ENCODE results near the gene LBX2.

Gene LBX2, protein sequence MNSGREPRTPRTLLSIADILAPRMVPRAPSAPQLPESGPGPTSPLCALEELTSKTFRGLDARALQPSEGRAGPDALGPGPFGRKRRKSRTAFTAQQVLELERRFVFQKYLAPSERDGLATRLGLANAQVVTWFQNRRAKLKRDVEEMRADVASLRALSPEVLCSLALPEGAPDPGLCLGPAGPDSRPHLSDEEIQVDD

DNA sequence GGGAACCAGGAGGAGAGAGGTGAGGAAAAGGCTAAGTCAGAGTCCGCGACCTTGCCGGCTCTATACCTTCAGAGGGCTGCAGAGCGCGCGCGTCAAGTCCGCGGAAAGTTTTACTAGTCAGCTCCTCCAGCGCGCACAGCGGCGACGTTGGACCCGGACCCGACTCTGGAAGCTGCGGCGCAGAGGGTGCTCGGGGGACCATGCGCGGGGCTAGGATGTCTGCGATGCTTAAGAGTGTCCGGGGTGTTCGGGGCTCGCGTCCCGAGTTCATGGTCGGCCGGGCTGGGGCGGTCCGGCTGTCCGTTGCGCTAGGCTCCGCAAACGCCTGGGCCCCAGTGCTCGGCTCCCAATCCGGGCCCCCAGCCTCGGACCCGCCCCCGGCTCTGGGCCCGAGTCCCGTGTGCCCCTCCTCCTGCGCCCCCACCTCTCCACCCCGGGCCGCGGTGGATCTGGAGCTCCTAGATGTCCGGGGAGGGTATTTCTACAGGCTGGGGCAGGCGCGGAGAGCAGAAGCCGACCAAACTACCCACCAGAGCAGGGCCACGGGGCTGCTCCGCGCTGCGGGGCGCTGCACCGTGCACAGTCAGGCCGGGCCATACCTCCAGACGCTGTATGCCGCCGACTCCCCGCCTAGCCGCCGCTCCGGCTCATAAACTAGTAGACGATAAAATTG, at the start of gene LBX2:
TSS of gene LBX2 (minus strand) at position 337 of the 673 bp plus-strand sequence. CDS start at position 271, 66 bp downstream.
- peaks cover 3% of the 10 kb centered on the region for H3K36me3 Mint-ChIP-seq (ENCODE audit: low read depth)
- H3K27ac Mint-ChIP-seq: no peak within 1 kb of the TSS
- peaks cover 45% of the 10 kb centered on the region for H3K4me1 Mint-ChIP-seq
- peak; percentile 56 for DNase-seq
- ATAC-seq: peak; percentile 33
- H3K9me3 Mint-ChIP-seq: no peaks in the 10 kb centered on the region
- H3K4me3 Mint-ChIP-seq: peak within 1 kb of the TSS; percentile 77
- peaks cover 58% of the 10 kb centered on the region for H3K27me3 Mint-ChIP-seq

DNA sequence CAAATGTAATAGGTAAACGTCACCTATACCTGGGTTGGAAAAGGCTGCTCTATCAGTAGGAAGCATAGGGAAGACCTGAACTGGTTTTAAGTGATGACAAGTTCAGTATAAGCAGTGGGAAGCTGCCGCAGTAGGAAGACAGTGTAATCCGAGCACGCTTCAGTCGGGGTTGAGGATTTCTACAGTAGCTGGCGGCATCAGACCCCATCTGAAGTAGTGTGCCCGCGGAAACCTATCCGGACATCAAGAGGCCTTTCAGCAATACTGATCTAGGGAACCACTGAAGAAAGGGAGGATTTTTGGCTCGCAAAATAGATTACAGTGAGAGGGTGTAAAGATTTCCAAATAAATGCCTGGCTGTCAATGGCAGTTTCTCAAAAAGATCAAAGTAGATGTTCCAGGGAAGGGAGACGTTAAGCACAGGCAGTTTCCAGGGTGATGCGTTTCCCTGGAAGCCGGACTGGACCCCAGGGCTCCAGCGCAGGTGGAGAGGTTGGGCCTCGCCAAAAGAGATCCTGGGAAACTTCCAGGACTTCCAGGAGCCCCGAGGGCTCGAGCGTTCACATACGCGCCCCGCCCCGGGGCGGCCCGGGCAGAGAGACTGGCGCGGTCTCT, 49.0 kb upstream of the LBX2 start:
- DNase-seq (no peak), ATAC-seq (no peak)

DNA sequence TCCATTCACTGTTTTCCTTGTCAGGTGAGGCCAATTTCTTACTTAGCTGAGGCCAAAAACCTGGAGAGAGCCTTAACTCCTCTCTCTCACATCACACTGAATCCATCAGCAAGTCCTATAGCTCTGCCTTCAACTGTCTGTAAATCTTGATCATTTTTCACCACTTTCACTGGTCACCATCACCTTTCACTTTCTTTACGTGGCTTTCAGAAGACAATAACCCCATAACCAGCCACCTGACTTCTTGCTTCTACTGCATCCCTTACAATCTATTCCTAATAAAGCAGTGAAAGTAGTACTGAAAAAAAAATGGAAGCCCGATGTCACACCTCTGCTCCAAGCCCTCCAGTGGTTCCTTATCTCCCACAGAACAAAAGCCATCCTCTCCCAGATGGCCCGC, 46.6 kb upstream of the LBX2 start:
- DNase-seq (no peak), ATAC-seq (no peak)
- Mint-ChIP-seq H3K27me3 (peaks cover 43% of the 10 kb centered on the region), H3K4me1 (peaks cover 9% of the 10 kb centered on the region), H3K27ac (no peak overlapping the region), H3K4me3 (no peak overlapping the region), H3K9me3 (no peaks in the 10 kb centered on the region), H3K36me3 (ENCODE audit: low read depth) (peaks cover 1% of the 10 kb centered on the region)

More for the DNA sequence above, 49.0 kb upstream of the LBX2 start:
- Mint-ChIP-seq H3K36me3 (ENCODE audit: low read depth) (peaks cover 1% of the 10 kb centered on the region), H3K4me1 (peaks cover 12% of the 10 kb centered on the region), H3K9me3 (no peaks in the 10 kb centered on the region), H3K27ac (peak overlapping the region; percentile 45), H3K27me3 (peaks cover 45% of the 10 kb centered on the region), H3K4me3 (peak overlapping the region; percentile 70)

DNA sequence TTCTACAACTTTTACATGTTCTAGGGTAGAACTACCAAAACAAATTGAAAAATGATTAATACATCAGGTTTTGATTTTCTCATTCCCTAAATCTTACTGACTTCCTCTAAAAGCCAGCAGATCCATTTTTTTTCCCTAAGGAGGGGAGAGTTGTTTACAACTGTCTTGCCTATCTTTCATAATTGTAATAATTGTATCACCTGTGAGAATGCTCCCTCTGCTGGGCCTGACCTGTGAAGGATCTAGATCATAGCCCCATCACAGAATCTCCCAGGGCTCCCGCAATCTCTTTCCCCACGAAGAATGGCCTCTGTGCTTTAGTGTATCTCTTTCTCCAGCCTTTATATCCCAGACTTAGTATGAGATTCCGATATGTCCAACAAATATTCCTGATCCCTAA, 45.2 kb upstream of the LBX2 start:
- no peaks in the 10 kb centered on the region for H3K36me3 Mint-ChIP-seq (ENCODE audit: low read depth)
- no peak for ATAC-seq

DNA sequence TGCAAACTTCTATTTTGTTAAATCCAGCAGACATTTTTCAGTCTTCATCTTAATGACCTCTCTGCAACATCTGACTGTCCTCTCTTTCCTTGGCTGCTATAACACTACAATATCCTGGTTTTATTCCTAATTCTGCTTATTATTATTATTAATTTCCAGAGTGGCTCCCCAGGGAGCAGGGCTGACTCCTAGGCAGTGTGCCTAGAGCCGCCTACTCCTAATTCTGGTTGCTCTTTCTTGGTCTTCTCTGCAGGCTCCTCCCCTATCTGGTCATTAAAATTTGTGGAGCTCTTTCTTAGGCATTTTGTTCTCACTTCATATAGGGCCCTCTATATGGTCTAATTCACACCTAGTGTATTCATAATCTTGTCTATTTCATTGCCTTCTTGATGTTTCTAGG, 43.6 kb upstream of the LBX2 start:
- no peaks in the 10 kb centered on the region for H3K36me3 Mint-ChIP-seq (ENCODE audit: low read depth)
- H3K4me1 Mint-ChIP-seq: peaks cover 12% of the 10 kb centered on the region
- DNase-seq: no peak
- H3K4me3 Mint-ChIP-seq: no peak overlapping the region
- H3K9me3 Mint-ChIP-seq: no peaks in the 10 kb centered on the region
- H3K27me3 Mint-ChIP-seq: peaks cover 35% of the 10 kb centered on the region
- no peak for ATAC-seq
- no peak overlapping the region for H3K27ac Mint-ChIP-seq

More for the DNA sequence above, 45.2 kb upstream of the LBX2 start:
- H3K4me3 Mint-ChIP-seq: no peak overlapping the region
- H3K4me1 Mint-ChIP-seq: peaks cover 8% of the 10 kb centered on the region
- peaks cover 31% of the 10 kb centered on the region for H3K27me3 Mint-ChIP-seq
- DNase-seq: no peak
- H3K9me3 Mint-ChIP-seq: no peaks in the 10 kb centered on the region
- H3K27ac Mint-ChIP-seq: no peak overlapping the region

DNA sequence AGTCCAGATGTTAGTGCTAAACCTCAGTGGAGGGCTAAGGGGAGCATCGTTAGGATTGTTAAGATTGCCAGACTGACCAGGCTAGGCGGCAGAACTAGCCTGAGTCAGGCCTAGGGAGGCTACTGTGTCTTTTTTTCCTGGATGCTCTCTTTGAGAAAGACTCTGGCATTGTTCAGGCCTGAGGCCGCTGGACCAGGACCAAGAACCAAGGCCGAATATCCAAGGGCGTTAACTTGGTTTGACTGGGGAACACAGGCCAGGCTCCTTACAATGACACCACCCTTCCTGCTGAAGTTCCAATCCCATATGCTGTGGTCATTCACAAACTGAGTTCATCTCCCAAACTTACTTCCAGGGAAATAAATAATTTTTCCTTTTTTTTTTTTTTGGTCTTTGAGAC, 40.9 kb upstream of the LBX2 start:
- Mint-ChIP-seq H3K27ac (no peak overlapping the region), H3K36me3 (ENCODE audit: low read depth) (no peaks in the 10 kb centered on the region), H3K9me3 (no peaks in the 10 kb centered on the region), H3K4me1 (peaks cover 13% of the 10 kb centered on the region), H3K27me3 (peaks cover 31% of the 10 kb centered on the region), H3K4me3 (no peak overlapping the region)
- no peak for ATAC-seq
- DNase-seq: no peak

DNA sequence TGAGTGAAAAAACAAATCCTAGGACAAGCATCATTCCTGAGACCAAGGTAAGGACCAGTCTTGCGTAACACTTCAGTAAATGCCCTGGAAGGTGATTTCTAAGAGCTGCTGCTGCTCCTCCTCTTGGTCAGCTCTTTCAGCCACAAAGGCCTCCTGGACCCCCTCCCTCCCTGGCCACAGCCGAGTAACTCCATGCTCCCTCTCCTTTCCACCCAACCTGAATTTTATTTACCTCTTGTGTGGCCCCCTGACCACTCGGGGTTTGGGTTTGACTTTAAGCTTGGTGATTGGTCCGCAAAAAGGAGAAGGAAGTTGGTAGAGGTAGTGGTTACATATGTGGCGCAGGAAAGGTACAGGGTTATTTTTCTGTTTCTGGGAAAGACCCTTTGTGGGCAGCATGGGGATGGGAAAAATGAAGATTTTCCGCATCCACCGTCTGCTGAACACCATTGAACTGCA, 39.5 kb upstream of the LBX2 start:
- DNase-seq (no peak), ATAC-seq (no peak)
- H3K4me3 Mint-ChIP-seq: no peak overlapping the region
- H3K4me1 Mint-ChIP-seq: peaks cover 13% of the 10 kb centered on the region
- no peaks in the 10 kb centered on the region for H3K9me3 Mint-ChIP-seq
- H3K27ac Mint-ChIP-seq: peak overlapping the region; percentile 22
- no peaks in the 10 kb centered on the region for H3K36me3 Mint-ChIP-seq (ENCODE audit: low read depth)
- peaks cover 27% of the 10 kb centered on the region for H3K27me3 Mint-ChIP-seq

DNA sequence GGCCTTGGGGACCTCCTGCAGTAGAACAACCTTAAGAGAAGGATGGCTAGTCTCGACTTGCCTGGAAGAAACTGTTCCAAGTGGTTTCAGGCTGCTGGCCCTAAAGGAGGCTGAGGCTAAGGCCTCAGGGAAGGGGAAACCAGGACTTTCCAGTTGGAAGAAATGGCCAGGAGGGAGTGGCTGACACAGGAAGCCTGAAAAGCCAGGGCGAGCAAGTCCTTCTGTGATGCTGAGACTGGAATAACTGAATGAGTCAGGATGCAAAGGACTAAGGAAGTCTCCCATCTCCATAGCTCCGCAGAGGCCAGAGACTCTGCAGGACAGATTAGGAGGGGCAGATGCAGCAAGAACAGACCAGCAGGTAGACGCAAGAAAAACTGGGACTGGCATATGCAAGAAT, 37.7 kb upstream of the LBX2 start:
- H3K27ac Mint-ChIP-seq: no peak overlapping the region
- no peak for DNase-seq

DNA sequence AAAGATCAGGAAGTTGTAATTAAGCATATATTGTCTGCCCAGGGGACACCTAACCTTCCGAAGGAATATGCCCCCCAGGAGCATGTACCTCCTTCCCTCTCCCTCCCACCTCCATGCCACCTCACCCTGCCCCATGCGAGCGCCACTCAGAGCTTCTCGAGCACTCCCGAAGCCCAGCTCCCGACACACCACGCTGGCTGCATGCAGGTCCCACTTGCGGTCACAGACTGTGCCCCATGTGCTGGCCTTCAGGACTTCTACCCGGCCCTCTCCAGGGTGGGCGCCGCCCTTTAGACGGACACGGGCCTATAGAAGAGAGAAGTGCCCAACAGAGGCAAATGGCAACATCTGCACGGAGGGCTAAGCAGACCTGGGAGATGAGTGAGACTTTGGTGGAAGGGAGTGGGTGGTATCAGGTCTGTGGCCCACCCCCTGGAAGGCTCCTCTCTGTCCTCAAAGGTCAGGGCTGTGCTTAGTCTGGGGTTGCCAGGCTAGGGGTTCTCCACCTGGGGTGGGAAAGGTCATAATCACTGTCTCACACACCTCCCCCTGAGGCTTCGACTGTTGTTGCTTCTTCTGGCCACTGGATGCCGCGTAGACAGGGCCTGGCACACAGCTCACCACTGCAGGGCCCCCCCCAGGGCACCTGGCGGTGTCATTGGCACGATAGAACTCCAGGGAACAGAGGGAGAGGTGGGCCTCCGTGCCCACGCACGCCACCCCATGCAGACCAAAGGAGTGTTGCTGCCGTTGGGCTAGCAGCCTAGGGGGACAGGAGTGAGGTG, 37.0 kb upstream of the LBX2 start:
- Mint-ChIP-seq H3K4me1 (peaks cover 24% of the 10 kb centered on the region), H3K36me3 (ENCODE audit: low read depth) (peaks cover 16% of the 10 kb centered on the region), H3K9me3 (no peaks in the 10 kb centered on the region), H3K4me3 (no peak overlapping the region), H3K27ac (no peak overlapping the region), H3K27me3 (peaks cover 19% of the 10 kb centered on the region)
- ATAC-seq (peak; percentile 81), DNase-seq (no peak)

More for the DNA sequence above, 37.7 kb upstream of the LBX2 start:
- no peak for ATAC-seq
- Mint-ChIP-seq H3K27me3 (peaks cover 20% of the 10 kb centered on the region), H3K4me3 (no peak overlapping the region), H3K9me3 (no peaks in the 10 kb centered on the region), H3K36me3 (ENCODE audit: low read depth) (peaks cover 10% of the 10 kb centered on the region), H3K4me1 (peaks cover 16% of the 10 kb centered on the region)

DNA sequence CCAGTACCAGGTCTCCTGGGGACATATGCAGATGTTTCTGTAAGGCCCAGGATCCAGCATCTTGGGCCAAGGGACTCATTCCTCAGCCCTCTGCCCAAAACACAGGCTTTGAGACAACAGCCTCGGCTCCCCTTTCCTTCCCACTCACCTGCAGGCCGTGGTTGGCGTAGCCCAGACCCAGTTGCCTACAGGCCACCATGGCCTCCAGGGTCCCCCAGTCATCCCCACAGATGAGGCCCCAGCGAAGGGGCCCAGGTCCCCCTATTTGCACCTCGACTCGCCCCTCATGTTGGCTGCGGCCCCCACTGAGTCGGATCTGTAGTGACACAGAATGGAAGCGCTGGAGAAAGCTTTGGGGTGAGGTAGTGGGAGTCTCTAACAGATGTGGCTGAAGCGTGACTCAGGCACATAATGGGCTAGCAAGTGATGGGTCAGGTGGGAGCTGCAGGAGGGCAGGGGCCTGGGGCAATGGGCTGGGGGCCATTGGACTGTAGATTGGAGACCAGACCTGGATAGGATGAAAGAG, 36.1 kb upstream of the LBX2 start:
- no peak for ATAC-seq
- Mint-ChIP-seq H3K4me3 (no peak overlapping the region), H3K9me3 (no peaks in the 10 kb centered on the region), H3K27me3 (peaks cover 19% of the 10 kb centered on the region), H3K27ac (no peak overlapping the region), H3K4me1 (peaks cover 31% of the 10 kb centered on the region), H3K36me3 (ENCODE audit: low read depth) (peaks cover 21% of the 10 kb centered on the region)
- no peak for DNase-seq

DNA sequence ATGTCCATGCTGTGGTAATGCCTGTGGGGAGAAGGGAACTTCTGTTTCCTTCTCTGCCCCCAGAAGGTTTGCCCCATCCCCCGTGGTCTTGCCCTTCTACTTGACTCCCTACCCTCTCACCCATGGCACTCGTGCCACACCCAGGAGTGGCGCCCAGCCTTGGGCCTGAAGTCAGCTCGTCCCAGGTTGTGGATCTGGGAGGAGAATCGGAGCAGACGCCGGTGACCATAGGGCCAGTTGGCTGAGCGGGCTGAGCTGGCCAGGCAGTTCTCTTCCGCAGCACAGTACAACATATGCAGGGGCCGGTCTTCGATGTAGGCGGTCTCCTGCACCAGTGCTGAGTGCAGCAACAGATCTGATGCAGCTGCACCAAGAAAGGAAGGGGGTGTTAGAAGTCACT, 35.0 kb upstream of the LBX2 start:
- no peak overlapping the region for H3K27ac Mint-ChIP-seq
- ATAC-seq: no peak
- no peak overlapping the region for H3K4me3 Mint-ChIP-seq
- H3K4me1 Mint-ChIP-seq: peaks cover 31% of the 10 kb centered on the region
- no peaks in the 10 kb centered on the region for H3K9me3 Mint-ChIP-seq
- DNase-seq: no peak
- H3K36me3 Mint-ChIP-seq (ENCODE audit: low read depth): peaks cover 21% of the 10 kb centered on the region
- peaks cover 19% of the 10 kb centered on the region for H3K27me3 Mint-ChIP-seq

DNA sequence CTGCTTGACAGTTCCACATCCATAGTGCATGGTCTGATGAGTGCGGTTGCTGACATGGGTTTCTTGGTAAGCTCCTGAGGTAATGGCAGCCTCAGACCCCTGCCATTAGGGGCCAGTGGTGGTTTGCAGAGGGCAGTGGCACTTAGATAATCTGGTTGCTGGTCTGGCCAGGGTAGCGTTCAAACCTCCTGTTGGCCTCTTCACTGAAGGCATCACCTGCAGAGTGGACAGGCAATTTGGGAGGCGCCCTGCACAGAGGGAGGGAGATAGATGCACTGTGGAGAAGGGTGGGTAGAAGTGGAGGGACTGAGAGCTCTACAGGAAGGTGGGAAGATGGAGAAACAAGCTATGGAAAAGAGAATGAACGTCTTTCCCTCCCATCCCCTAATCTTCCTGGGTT, 34.1 kb upstream of the LBX2 start:
- Mint-ChIP-seq H3K36me3 (ENCODE audit: low read depth) (peaks cover 29% of the 10 kb centered on the region), H3K27me3 (peaks cover 11% of the 10 kb centered on the region), H3K4me1 (peaks cover 27% of the 10 kb centered on the region), H3K27ac (no peak overlapping the region), H3K9me3 (no peaks in the 10 kb centered on the region), H3K4me3 (no peak overlapping the region)
- ATAC-seq (no peak), DNase-seq (no peak)

DNA sequence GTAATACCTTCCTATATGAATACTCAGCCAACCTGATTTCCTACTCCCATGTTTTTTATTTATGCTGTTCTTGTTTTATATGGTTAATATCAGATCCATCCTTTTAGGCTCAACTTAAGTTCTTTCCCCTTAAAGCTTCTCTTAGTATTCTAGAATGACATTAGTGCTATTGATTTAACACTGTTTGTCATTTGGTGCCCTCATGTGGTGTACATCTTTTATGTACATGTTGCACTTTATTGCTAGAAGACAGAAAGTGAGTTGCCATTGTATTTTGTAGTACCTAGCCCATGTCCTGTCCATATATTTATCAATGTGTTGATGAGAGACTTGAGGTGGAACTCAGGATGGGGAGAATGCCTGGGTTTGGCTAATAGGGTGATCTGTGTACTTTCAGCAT, 32.8 kb upstream of the LBX2 start:
- H3K27me3 Mint-ChIP-seq: peaks cover 1% of the 10 kb centered on the region
- no peak for ATAC-seq
- DNase-seq: no peak
- H3K4me3 Mint-ChIP-seq: peak overlapping the region; percentile 29
- peaks cover 35% of the 10 kb centered on the region for H3K4me1 Mint-ChIP-seq
- peak overlapping the region; percentile 23 for H3K27ac Mint-ChIP-seq
- no peaks in the 10 kb centered on the region for H3K9me3 Mint-ChIP-seq
- peaks cover 41% of the 10 kb centered on the region for H3K36me3 Mint-ChIP-seq (ENCODE audit: low read depth)

DNA sequence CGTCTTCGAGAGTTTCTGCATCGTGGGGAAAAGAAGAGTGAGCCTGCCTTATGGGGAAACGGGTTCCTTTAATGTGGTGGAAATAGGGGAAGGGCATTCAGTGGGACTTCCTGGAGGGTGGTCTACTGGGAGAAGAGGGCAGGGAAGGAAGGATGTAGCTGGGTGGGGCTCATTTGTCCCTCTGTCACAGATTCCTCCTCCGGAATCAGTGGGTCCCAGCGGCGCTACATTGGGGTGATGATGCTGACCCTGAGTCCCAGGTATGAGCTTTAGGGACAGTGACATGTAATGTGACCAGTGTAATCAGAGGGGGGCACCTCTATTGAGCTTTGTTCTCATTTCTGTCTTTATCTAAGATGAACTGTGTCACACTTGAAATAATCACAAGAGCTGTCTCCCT, 32.3 kb upstream of the LBX2 start:
- Mint-ChIP-seq H3K4me3 (peak overlapping the region; percentile 94), H3K27ac (peak overlapping the region; percentile 23), H3K36me3 (ENCODE audit: low read depth) (peaks cover 47% of the 10 kb centered on the region), H3K4me1 (peaks cover 40% of the 10 kb centered on the region), H3K9me3 (no peaks in the 10 kb centered on the region), H3K27me3 (no peaks in the 10 kb centered on the region)
- DNase-seq (no peak), ATAC-seq (no peak)

All from activated naive CD8-positive, alpha-beta T cell treated with anti-CD3 and anti-CD28 coated beads, Interleukin-2, amount 50 U/mL, for 24 hours (primary cell).